ENCODE data around the gene STAT4.

STAT4 gene

DNA sequence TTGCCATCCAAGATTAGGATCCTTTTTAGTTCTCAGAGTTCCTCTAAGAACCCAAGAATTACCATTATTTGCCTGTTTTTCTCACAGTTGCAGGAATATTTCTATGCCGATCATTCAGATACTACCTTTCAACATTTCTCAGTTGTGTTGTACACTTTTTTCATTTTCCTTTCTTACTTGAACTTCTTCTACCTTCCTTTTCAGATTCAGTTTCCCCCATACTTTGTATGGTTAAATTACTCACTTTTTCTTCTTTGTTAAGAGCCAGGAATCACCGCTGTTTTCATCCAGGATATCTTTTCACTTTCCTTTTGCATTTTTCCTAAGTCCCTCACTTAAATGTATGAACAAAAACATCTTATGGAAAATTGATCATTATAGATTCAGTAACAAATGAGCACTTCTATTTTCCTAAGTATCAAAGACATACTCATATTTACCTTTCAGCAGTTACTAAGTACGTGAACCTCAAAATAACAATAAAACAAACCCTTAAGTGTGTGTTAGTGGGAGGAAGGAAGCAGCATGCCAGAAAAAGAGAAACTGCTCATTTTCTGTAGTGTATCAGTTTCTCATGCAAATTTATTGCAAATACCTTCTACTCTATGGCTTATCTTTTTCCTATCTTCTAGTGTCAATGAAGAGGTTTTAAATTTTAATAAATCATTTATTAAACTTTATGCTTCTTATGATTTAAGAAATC is 72.5 kb downstream of the STAT4 start:
- no peak for DNase-seq

DNA sequence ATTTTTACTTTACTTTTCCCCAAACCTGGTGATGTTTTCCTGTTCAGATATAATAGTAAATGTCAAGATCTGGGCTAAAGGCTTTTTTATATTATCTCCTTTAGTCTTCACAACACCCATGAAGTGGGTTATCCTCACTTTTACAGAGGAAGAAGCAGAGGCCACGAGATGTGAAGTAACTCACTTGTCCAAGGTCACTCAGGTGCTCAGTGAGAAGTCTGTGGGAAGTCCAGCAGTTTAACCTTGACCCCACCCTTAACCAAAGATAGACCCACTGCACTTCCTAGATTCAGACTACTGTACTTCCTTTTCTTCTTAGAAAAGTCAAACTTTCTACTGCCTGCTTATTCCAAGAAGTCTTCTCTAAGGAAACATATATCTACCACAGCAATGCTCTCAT is 80.5 kb downstream of the STAT4 start:
- no peak for DNase-seq

DNA sequence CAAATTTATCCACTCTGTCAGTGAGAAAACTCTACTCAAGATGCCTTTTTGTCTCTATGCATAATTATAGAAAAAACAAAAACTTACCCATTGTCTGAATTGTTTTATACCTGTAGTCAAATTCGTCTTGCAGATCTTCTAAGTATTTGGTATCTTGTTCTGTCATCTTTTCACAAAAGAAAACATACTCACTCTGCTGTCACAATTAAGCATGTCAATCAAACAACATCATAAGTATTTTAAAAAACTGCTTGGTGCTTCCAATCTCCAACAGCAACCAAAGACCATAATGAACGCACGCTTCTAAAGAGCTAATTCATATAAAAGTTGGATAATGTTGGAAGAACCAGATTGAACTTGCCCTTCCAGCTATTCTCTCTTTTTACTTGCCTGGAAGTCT is 81.2 kb downstream of the STAT4 start:
- no peak for DNase-seq

DNA sequence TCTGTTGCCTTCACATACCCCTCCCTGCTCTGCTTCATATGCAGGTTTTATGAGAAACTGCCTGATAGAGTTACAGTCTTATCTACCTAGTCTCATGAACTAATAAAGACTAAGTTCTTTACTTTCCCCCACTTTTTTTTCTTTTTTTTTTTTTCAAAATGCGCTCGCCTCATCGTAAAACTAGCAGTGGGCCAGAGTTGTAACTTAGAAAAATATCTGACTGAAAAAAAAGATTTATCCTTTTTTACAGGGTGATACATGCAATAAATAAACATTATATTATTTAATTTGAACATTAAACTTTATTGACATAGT is 83.9 kb downstream of the STAT4 start:
- no peak for DNase-seq

DNA sequence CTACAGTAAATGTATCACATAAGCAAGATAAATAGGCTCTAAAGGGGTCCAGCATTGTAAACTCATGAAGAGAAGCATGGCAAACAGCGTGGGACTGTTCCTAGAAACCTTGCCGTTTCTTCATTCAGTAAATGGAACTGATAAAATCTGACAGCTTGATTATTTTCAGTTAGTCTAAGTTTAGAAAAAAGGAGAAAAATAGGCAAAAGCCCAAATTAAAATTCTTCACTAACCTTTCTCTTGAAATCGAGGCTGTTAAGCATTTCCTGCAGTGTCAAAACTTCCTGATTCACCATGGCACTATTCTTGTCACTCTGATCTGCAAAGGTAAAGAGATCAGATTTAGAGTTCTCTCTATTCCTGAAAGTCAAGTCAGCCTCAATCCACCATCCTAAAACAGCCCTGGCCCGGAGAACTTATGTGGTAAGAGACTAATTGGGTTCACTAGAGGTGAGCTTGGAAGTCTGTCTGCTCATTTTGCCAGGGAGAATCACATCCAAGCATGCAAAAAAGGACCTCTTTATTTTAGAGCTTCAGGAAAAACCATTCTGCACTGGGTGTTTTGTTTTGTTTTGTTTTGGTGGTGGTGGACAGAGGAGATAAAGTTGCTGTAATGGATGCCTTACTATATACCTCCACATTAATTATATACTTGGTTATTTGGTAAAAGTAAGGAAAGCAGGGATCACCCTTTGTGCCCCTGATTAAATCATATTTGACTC is 84.4 kb downstream of the STAT4 start:
- peak; percentile 16 for DNase-seq

DNA sequence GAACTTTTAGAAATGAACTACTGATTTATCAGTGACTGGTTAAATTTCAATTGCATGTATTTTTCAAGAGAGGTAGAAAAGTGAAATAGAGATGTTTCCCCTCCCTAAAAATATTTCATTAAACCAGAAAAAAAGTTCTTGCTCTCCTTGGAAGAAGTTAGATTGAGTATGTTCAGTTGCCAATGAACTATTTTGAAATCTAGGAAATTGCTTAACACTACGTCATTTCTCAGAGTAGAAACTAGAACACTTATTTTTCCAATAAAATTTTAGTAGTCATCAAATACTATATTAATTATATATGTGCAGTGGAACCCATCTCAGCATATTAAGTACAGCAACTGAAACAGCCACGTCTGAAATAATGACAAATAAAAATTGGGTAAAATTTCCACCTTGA is 85.0 kb downstream of the STAT4 start:
- no peak for DNase-seq

DNA sequence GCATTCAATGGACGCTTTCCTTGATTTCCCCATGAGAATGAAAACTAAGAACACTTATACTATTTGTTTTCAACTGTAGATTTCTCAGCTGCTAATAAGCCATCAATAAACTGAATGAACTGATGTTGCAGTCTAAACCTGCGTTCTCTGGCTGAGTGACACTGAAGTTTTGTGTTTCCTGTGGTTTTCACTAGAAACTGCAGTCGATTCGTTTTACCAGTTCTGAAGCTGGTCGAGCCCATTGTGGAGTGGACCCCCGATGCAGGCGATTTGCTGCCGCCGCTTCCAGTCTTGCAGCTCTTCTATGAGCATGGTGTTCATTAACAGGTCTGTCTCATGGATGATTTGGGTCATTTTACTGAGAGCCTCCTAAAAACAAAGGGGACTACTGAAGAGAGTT is 86.2 kb downstream of the STAT4 start:
- peak; percentile 56 for DNase-seq

DNA sequence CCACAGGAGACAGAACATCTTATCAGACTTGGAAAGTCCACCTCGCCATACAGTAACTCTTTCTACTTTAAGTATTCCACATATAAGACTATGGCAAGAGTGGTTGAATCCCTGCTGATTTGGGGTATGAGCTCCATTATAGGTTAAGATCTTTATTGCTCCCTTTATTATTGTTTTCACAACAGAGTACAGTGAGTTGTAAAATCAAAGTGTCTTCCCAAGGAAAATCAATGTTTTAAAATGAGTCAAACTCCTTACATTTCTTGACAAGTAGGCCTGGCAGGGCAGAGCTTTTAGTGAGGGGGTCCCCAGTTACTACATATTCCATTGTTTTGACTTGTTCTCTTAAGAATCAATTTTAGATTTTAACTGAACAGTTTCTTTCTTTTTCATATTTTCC is 87.2 kb downstream of the STAT4 start:
- no peak for DNase-seq

DNA sequence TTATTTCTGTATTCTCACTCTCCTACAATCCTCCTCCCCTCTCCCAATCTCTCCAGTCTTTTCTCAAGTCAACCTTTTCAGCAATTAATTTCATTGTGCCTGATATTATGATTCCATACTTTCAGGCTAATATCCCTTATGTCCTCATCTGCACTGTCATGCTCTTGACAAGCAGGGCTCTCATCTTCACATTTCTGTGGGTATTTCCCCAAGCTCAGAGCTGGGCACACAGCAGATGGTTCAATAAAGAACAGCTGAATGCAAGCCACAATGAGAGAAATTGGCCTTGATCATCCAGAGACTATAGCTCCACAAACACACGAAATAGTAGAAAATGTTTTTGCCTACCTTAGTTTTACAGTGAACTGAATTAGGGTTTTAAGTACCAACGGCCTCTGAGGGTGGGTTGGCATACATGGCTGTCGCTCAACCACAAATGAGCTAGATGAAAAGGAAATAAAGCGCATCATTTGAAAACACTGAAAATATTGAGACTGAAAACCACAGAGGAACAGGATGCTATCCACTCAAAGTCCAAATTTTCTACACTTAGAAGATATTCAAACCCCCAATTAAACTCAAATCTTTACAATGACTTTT is 89.3 kb downstream of the STAT4 start:
- DNase-seq: peak; percentile 48

DNA sequence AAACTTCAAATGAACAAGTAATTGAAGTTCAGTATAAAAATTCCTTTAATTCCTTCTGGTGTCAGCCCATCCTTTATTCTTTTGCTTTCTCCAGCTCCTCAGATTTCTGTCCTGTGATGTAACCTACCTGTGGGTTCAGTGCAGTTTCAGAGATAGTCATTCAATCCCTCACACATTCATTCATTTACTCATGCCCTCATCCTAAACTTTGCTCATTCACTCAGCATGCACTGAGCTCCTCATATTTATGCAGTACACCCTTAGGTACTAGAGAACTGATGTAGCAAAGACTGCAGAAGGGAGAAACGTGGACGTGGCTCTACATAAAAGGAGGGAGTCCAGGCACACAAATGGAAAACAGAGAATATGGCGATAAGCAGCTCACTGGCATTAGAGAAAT is 91.5 kb downstream of the STAT4 start:
- no peak for DNase-seq

DNA sequence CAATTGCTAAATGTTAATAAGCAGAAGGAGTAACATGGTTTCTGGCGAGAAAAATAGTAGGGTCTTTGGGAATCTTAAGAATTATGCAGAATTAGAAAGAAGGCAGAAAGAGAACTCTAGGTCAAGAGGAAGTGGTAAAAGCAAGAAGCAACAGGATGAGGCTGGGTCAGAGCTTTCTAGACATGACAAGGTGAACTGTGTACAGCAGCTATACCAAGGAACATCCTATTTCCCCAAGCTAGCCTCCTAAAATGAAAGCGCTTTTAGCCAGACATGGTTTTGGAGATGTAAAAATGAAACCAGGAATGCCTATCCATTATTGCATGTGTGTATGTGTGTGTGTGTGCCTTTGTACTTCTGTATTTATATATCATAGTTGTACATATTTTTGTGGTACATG is 94.6 kb downstream of the STAT4 start:
- DNase-seq: peak; percentile 43

DNA sequence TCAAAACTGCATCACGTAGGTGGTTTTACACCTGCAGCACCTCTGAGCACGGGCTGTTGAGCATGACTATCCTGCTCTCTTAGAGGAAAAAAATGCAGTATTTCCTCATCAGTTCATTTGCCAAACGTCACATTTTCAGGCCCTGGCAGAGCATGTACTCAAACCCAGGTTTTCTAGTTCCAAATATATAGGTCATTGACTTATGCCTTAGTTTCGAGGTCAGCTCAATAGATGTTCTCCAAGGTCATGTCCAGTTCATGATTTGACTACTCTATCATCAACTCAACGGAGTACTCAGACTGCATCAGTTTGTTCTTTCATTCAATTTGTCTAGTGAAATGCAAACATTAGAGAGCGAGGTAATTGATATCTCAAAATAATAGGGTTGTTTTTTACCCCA is 97.5 kb downstream of the STAT4 start:
- no peak for DNase-seq

DNA sequence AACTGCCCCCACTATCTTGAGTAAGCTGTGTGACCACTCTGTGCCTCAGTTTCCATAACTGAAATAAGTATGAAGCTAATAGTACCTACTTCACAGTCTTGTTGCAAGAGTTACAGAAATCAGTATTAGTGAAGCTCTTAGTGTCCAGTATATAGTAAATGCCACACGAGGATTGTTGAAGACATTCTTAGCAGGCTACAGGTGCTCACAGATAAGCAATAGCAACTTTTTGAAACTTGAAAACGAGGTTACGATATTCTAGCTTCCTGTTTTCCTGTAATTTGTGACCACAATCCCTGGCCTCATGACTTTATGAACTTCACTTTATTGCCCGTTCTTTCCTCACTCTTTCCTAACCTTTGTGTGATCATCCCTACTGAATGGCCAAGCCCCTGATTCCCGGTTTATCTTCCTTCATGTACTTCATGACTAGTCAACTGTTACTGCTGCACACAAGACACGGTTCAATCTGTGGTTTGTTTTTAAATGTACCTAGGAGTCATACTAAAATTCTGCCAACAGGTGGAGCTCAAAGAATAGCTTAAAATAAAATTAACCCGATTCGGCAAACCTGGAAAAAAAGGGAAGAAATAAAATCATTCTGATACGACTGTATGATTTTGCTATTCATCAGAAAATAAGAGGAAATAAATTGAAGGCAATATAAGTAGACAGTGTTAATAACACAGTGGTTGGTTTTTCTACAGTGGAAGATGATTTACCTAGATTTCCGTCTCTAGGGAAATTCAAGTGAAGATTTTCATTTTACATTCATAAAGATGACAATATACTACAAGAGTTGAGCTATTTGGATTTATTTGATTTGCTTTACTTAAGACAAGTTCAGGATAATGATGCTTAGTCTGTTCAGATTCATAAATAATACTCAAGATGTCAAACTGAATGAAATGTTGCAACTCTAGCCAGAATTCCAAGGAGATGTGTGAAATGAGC is 98.7 kb downstream of the STAT4 start:
- DNase-seq: peak; percentile 72

DNA sequence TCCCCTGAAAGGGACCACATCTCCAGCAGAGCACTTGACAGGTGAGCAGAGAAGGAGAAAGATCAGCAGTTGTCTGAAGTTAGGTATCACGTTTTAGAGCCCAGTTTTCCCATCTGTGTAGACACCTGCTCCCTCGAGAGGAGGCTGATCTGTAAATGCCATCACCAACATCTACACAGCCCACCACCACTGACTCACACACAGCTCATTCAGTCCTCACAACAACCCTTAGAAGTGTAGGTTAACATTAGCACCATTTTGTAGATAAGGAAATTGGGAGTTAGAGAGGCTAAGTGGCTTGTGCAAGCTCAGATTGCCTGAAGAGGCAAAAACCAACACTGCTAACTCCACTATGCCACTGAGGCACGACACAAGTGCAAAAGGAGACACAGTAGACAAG is 99.6 kb downstream of the STAT4 start:
- DNase-seq: no peak

DNA sequence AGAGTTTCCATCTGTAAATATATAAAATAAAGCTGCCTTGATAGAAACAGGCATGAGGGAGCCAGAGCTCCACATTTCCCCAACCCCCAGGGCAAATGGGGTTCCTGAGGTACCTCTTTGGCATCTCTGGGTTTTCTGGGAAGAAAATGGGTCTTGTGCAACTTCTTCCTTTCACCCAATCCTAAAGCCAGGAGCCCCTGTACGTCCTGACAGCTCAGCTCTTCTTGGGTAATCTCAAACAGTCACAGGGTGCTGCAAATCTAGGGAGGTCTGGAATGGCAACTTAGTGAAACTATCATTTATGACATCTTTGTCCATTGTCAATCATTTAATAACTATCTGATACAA is 100.2 kb downstream of the STAT4 start:
- DNase-seq: no peak

DNA sequence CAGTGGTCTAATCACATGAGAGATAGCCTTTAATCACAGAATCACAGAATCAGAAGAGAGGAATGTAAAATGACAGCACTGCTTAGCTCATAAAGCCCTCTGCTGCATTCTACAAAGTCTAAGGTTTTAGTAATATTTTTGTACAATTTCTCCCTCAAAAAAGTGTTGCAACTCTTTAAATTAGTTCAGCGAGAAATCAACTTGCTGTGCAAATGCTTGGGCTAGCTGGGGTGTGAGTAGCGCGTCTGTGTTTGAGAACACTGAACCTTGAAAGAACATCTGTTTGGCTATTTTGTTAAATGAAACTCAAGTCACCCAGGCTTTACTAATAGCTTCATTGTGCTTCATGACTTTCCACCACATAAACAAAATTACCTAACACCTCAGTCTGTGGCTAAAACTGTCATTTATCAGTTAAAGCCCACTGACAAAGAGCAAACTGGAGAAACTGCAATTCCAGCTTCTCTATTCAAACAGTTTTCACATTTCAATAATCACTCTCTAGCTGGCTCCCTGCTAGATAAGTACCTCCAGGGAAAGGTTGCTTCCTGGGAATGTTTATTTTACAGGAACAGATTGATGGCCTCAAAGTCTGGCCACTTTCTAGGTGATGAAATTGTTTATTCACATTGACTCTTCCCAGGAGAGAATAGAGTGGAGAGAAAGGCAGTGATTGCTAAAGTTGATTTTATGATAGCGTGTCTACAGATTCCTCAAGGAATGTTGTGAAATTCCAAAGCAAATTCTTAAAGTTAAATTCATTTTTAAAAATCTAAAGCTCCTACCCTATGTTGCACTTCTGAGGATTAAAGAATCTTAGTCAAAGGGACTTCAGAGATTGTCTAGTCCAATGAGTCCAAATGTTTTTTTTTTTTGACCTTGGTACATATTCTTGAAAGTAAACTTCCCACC is 100.8 kb downstream of the STAT4 start:
- DNase-seq: peak; percentile 24

DNA sequence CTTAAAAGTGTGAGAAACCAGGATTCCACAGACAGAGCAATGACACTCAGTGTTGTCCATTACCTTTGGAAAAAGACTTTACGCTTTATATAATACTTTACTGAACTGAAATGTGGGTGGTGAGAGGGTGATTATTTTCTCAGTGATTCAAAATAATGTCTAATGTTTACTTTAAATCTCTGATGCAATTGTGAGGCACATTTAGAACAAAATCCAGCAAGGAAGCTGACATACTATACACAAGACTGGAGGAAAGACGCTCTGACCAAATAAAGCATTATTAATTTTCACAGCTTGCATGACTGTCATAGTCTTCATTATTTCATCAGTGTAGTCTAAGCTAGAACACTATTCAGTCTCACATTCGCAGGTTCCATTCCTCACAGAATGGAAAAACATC is 102.7 kb downstream of the STAT4 start:
- no peak for DNase-seq

DNA sequence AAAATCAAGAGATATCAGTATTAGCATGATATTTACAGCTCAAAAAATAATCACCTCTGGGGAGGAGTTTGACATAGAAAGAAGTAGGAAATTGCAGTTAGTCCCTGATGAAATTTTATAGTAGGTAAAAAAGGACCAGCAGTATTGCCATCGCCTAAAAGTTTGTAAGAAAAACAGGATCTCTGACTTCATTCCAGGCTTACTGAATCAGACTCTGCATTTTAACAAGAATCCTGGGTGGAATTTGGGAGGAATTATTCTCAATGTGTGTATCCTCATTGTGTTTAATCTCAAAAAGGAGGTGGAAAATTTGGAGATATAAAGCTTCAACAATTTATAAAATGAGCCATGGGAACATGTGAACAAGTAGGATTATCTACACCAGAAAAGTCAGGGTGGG is 105.7 kb downstream of the STAT4 start:
- DNase-seq: no peak

DNA sequence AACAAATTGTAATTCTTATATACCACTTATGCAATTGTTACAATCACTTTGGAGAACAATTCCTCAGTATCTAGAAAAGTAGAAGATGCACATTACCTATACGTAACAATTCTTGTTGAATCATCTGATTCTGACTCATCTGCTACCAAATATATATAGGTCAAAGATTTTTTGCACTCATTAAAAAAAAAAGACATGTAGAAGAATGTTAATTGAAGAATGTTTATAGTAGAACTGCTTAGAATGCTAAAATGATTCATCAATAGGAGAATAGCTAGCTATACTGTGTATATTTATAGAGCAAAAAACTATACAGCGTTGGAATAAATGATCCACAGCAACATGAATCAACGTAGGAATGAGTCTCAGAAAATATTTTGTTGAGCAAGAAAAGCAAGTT is 107.4 kb downstream of the STAT4 start:
- DNase-seq: no peak

DNA sequence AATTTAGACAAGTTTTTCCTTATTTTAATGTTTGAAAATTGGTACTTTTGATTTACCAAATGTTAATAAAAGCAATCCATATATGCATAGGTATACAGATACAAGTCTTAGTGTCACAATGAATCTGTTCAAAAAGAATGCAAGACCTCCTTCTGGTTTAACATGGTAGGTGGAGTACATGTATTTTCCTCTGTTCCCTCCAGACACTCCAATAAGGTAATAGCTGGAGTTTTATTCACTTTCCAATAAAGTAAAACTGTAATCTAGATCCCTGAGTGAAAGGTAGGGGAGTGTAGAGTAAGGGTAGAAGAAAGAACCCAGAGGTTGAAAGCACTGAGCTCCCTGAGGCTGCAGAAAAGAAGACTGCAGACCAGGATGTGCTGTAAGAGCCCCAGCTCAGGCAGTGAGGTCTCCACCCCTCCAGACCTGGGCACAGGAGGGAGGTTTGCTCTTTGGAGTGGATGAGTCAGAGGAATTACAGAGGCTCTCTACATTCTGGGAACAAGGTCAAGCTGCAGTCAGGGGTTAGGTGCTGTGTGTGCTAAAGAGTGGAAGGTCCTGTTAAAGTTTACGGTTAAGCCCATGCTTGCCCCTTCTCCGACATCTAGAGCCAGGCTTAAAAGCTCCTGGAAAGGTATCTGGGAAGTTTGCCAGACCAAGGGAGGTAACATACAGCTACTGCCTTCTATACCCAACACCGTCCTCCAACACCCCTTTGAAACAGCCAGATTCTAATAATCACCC is 109.2 kb downstream of the STAT4 start:
- DNase-seq: no peak

DNA sequence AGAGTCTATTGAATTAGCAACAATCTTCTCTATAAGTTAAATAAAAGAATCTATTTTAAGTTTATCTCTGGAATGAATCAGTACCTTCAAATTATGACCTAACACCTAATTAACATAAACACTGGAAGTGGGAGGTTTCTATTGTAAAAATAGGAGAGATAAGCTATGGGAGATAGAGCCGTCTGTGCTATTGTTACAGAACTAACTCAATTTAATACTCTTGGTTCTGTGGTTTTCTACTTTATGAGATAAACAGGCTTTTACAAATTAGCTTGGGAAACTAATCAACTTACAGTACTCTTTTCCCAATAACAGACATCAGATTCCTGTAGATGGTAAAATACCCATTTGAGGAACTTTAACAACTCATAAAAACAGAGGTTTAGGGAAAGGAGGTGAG is 111.2 kb downstream of the STAT4 start:
- no peak for DNase-seq

DNA sequence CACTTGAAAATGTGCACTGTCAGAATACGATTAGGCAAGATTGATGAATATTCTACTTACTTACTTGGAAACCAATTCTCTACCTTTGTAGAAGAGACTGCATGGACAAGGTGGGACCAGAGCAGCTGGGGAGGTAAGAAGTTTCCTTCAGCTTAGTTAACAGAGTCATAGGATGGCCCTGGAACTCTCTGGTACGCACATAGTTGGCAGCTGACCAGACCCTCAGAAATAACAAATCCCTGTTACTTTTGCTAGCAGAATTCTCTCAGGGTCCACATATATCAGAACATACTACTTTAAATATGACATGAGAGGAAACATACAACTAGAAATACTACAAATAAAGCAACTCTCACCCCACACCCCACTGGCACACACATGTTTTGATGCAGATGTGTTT is 112.1 kb downstream of the STAT4 start:
- DNase-seq: no peak

All from CD4-positive, alpha-beta T cell treated with Interleukin-12 subunit alpha and Interleukin-12 subunit beta, for 1 hour (primary cell).